ENCODE results near the gene MCTP1. TPM values are rescaled to one million over a fixed set of nuclear protein-coding genes. Genes with fewer than 3 reads are reported as not detected.

The MCTP1 gene
- total RNA-seq, 1 donor from 2014 or later = 1.9 TPM

DNA sequence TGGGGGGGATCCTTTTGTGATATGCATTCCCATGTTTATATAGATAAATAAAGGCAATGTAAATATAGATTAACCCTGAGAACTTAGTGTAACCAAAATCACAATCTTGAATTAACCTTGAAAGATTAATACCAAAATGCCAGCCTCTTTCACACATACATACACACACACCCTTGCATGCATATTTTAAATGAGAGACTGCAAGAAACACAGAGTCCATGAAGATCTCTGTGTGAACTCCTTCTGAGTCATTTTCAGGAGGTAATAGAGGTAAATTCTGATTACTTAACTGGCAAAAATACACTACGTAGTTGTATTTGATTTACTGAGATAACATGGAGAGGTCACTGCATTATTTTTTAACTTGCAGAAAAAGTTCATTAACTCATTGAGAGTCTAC lies 548.4 kb downstream of the MCTP1 start:
- Mint-ChIP-seq H3K4me3 (no peak overlapping the region), H3K36me3 (ENCODE audit: low read depth) (no peaks in the 10 kb centered on the region), H3K27ac (no peak overlapping the region), H3K9me3 (no peaks in the 10 kb centered on the region), H3K27me3 (no peaks in the 10 kb centered on the region), H3K4me1 (no peaks in the 10 kb centered on the region)
- ATAC-seq (ENCODE audit: low read depth) (no peak), DNase-seq (no peak)
- TF ChIP-seq, protein P1, sequence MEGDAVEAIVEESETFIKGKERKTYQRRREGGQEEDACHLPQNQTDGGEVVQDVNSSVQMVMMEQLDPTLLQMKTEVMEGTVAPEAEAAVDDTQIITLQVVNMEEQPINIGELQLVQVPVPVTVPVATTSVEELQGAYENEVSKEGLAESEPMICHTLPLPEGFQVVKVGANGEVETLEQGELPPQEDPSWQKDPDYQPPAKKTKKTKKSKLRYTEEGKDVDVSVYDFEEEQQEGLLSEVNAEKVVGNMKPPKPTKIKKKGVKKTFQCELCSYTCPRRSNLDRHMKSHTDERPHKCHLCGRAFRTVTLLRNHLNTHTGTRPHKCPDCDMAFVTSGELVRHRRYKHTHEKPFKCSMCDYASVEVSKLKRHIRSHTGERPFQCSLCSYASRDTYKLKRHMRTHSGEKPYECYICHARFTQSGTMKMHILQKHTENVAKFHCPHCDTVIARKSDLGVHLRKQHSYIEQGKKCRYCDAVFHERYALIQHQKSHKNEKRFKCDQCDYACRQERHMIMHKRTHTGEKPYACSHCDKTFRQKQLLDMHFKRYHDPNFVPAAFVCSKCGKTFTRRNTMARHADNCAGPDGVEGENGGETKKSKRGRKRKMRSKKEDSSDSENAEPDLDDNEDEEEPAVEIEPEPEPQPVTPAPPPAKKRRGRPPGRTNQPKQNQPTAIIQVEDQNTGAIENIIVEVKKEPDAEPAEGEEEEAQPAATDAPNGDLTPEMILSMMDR (IDR thresholded peaks at IDR 0.05) = no peak
- CTCF ChIA-PET = interaction anchor here (1.2 to 2.6 kb wide), 3 partner anchors 49 to 1128 kb away, joined by 4 to 17 read pairs (median 4); no protein-coding TSS in a partner anchor
- POLR2A ChIA-PET = interaction anchor here (1.8 kb wide), 1 partner anchor 10 kb away, joined by 5 read pairs; no protein-coding TSS in a partner anchor
- intact Hi-C loops (cut with micrococcal nuclease) = loop anchor here (10.0 kb wide), 1 partner anchor 822 kb away; no protein-coding TSS in a partner anchor

DNA sequence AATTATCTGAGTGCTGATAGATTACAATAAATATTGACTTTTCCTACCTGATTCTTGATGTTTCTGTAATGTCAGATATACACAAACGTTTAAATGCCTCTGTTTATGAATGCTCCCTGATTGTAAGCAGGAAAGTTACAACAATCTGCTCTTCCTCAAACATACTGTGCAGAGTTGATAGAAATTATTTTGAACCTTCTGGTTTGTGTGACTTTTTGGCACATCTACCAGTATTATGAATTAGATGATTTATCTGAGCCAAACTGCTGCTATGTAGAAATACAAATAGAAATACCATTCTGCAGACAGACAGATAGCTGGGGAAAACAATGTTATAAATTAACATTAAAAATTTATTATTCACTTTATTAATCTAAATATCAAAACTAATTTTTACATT lies 553.4 kb downstream of the MCTP1 start:
- Mint-ChIP-seq H3K4me1 (no peaks in the 10 kb centered on the region), H3K27ac (no peak overlapping the region), H3K9me3 (no peaks in the 10 kb centered on the region), H3K4me3 (no peak overlapping the region), H3K36me3 (ENCODE audit: low read depth) (no peaks in the 10 kb centered on the region), H3K27me3 (no peaks in the 10 kb centered on the region)
- intact Hi-C loops (cut with micrococcal nuclease) = loop anchor here (10.0 kb wide), 1 partner anchor 817 kb away; no protein-coding TSS in a partner anchor
- DNase-seq (no peak), ATAC-seq (ENCODE audit: low read depth) (no peak)
- ChIA-PET POLR2A (no interaction called here), CTCF (no interaction called here)
- TF ChIP-seq, protein P1 (IDR thresholded peaks at IDR 0.05) = no peak

GRCh38 chr5:94725142-94725541 lies 559.8 kb downstream of the MCTP1 start:
- POLR2A ChIA-PET = no interaction called here
- no peaks in the 10 kb centered on the region for H3K36me3 Mint-ChIP-seq (ENCODE audit: low read depth)
- DNase-seq (no peak), ATAC-seq (ENCODE audit: low read depth) (no peak)
- CTCF ChIA-PET = no interaction called here
- H3K27me3 Mint-ChIP-seq = peaks cover 3% of the 10 kb centered on the region
- TF ChIP-seq, protein P1 (IDR thresholded peaks at IDR 0.05) = no peak
- H3K4me3 Mint-ChIP-seq = no peak overlapping the region
- no peaks in the 10 kb centered on the region for H3K4me1 Mint-ChIP-seq
- intact Hi-C loops (cut with micrococcal nuclease) = no loop called here
- H3K27ac Mint-ChIP-seq = no peak overlapping the region
- H3K9me3 Mint-ChIP-seq = no peaks in the 10 kb centered on the region

- H3K27ac Mint-ChIP-seq = no peak overlapping the region
- POLR2A ChIA-PET = no interaction called here
Observed at GRCh38 chr5:94715768-94716167, 569.1 kb downstream of the MCTP1 start.

GRCh38 chr5:94711785-94712184 lies 573.1 kb downstream of the MCTP1 start:
- DNase-seq (no peak), ATAC-seq (ENCODE audit: low read depth) (no peak)
- H3K27ac Mint-ChIP-seq = no peak overlapping the region
- TF ChIP-seq, protein P1 (IDR thresholded peaks at IDR 0.05) = no peak
- CTCF ChIA-PET = no interaction called here
- H3K27me3 Mint-ChIP-seq = no peaks in the 10 kb centered on the region
- no peaks in the 10 kb centered on the region for H3K9me3 Mint-ChIP-seq
- peaks cover 27% of the 10 kb centered on the region for H3K36me3 Mint-ChIP-seq (ENCODE audit: low read depth)
- H3K4me1 Mint-ChIP-seq = no peaks in the 10 kb centered on the region
- H3K4me3 Mint-ChIP-seq = no peak overlapping the region
- POLR2A ChIA-PET = no interaction called here
- intact Hi-C loops (cut with micrococcal nuclease) = no loop called here

More at GRCh38 chr5:94715768-94716167, 569.1 kb downstream of the MCTP1 start:
- Mint-ChIP-seq H3K27me3 (no peaks in the 10 kb centered on the region), H3K9me3 (no peaks in the 10 kb centered on the region), H3K36me3 (ENCODE audit: low read depth) (peaks cover 10% of the 10 kb centered on the region), H3K4me1 (no peaks in the 10 kb centered on the region), H3K4me3 (no peak overlapping the region)
- intact Hi-C loops (cut with micrococcal nuclease) = no loop called here
- CTCF ChIA-PET = no interaction called here
- DNase-seq = no peak
- ATAC-seq (ENCODE audit: low read depth) = no peak
- TF ChIP-seq, protein P1 (IDR thresholded peaks at IDR 0.05) = no peak

Data from activated B cell treated with CpG ODN at 0.5 μM for 24 hours (primary cell).